ENCODE data around the gene AXIN2.

Gene AXIN2

GRCh38 chr17:65561452-65562205, at the start of gene AXIN2:
Gene AXIN2, minus strand, starts transcription at chr17:65561648. Its CDS starts 3,028 bp downstream, at chr17:65558620.
- in situ Hi-C loops (cut with MboI; ENCODE audit: low sequenced_read_pairs) = no loop called here

GRCh38 chr17:65609749-65610148, 48.3 kb upstream of the AXIN2 start:
- in situ Hi-C loops (cut with MboI; ENCODE audit: low sequenced_read_pairs) = no loop called here

GRCh38 chr17:65609286-65609685, 47.8 kb upstream of the AXIN2 start:
- in situ Hi-C loops (cut with MboI; ENCODE audit: low sequenced_read_pairs) = no loop called here

GRCh38 chr17:65604070-65604469, 42.6 kb upstream of the AXIN2 start:
- in situ Hi-C loops (cut with MboI; ENCODE audit: low sequenced_read_pairs) = no loop called here

- in situ Hi-C loops (cut with MboI; ENCODE audit: low sequenced_read_pairs) = no loop called here
Observed at GRCh38 chr17:65601881-65602280, 40.4 kb upstream of the AXIN2 start.

- in situ Hi-C loops (cut with MboI; ENCODE audit: low sequenced_read_pairs) = no loop called here
Observed at GRCh38 chr17:65601145-65601544, 39.7 kb upstream of the AXIN2 start.

GRCh38 chr17:65600518-65600917, 39.1 kb upstream of the AXIN2 start:
- in situ Hi-C loops (cut with MboI; ENCODE audit: low sequenced_read_pairs) = no loop called here

- in situ Hi-C loops (cut with MboI; ENCODE audit: low sequenced_read_pairs) = no loop called here
Observed at GRCh38 chr17:65599650-65600049, 38.2 kb upstream of the AXIN2 start.

- in situ Hi-C loops (cut with MboI; ENCODE audit: low sequenced_read_pairs) = no loop called here
Observed at GRCh38 chr17:65598746-65599145, 37.3 kb upstream of the AXIN2 start.

- in situ Hi-C loops (cut with MboI; ENCODE audit: low sequenced_read_pairs) = no loop called here
Observed at GRCh38 chr17:65595071-65595656, 33.7 kb upstream of the AXIN2 start.

GRCh38 chr17:65593855-65594845, 32.7 kb upstream of the AXIN2 start:
- in situ Hi-C loops (cut with MboI; ENCODE audit: low sequenced_read_pairs) = no loop called here

- in situ Hi-C loops (cut with MboI; ENCODE audit: low sequenced_read_pairs) = no loop called here
Observed at GRCh38 chr17:65593092-65593854, 31.8 kb upstream of the AXIN2 start.

- in situ Hi-C loops (cut with MboI; ENCODE audit: low sequenced_read_pairs) = no loop called here
Observed at GRCh38 chr17:65592125-65592965, 30.9 kb upstream of the AXIN2 start.

GRCh38 chr17:65589321-65589720, 27.9 kb upstream of the AXIN2 start:
- in situ Hi-C loops (cut with MboI; ENCODE audit: low sequenced_read_pairs) = no loop called here

GRCh38 chr17:65588181-65588808, 26.8 kb upstream of the AXIN2 start:
- in situ Hi-C loops (cut with MboI; ENCODE audit: low sequenced_read_pairs) = no loop called here

GRCh38 chr17:65587534-65588180, 26.2 kb upstream of the AXIN2 start:
- in situ Hi-C loops (cut with MboI; ENCODE audit: low sequenced_read_pairs) = no loop called here

- in situ Hi-C loops (cut with MboI; ENCODE audit: low sequenced_read_pairs) = no loop called here
Observed at GRCh38 chr17:65586899-65587298, 25.5 kb upstream of the AXIN2 start.

- in situ Hi-C loops (cut with MboI; ENCODE audit: low sequenced_read_pairs) = no loop called here
Observed at GRCh38 chr17:65584604-65585521, 23.4 kb upstream of the AXIN2 start.
